Testis (tissue), 3 donors: ENCODE data around the gene UBE2E2. TPM values are rescaled to one million over a fixed set of nuclear protein-coding genes. Genes with fewer than 3 reads are reported as not detected.

Source experiments
- DNase-seq: peaks from one replicate; pipeline ENCODE4 v3.0.0-alpha.2; 2019
- H3K27ac ChIP-seq, 2 donors: fragments of 200-600 bp; sonication (generic); one replicate each; pipeline ENCODE4 v1.5.1; 2019
- H3K27me3 ChIP-seq: fragments of 200-600 bp; sonication (generic); one replicate; pipeline ENCODE4 v1.5.1; 2019
- H3K36me3 ChIP-seq: fragments of 200-600 bp; sonication (generic); one replicate; pipeline ENCODE4 v1.5.1; 2017; ENCODE audit warnings: low read depth; ENCODE audit errors: missing control alignments
- H3K4me1 ChIP-seq: fragments of 200-600 bp; sonication (generic); one replicate; pipeline ENCODE4 v1.5.1; 2019
- H3K4me3 ChIP-seq, 2 donors: fragments of 200-600 bp; sonication (generic); one replicate each; pipeline ENCODE4 v1.5.1; 2017 to 2019
- H3K9me3 ChIP-seq: fragments of 200-600 bp; sonication (generic); one replicate; pipeline ENCODE4 v1.5.1; 2017
- CTCF ChIP-seq, 3 experiments: fragments of 450-650 bp in 2 of 3; fragments of 200-600 bp in 1 of 3; sonication (generic) in 1 of 3; IDR thresholded peaks; one replicate each; pipeline ENCODE4 v1.5.1; 2016 to 2019; ENCODE audit warnings: antibody characterized with exemption in 3 of 3, mild to moderate bottlenecking in 2 of 3, moderate library complexity in 1 of 3
- POLR2A ChIP-seq: fragments of 450-650 bp; IDR thresholded peaks from one replicate; pipeline ENCODE4 v1.6.1; 2017; ENCODE audit warnings: antibody characterized with exemption, mild to moderate bottlenecking, moderate library complexity
- WGBS, 2 donors: methylation state at CpG; one replicate each; pipeline ENCODE4 v1.1.5; 2018; 5-methylcytosine and 5-hydroxymethylcytosine counted together
- intact Hi-C: fragments of 100-400 bp; cut with DNase I; formaldehyde crosslinking; loops from one replicate; pipeline ENCODE4 v1.15.1; 2023; ENCODE audit warnings: low total_unique reads
- polyA plus RNA-seq: library from polyadenylated mRNA; stranded (reverse); fragments of 350-450 nt; fragmentation: Illumina TruSeq; extraction: RNeasy Lipid Tissue Mini Kit (QIAGEN cat#74804); gene quantifications from one replicate; pipeline ENCODE4 v1.2.3, GENCODE V29; 2014; ENCODE audit warnings: low read depth, low replicate concordance; ENCODE audit not compliant: insufficient read depth
- total RNA-seq, 2 donors: library from RNA; depleted of rRNA; stranded (reverse); fragments of >200 nt; gene quantifications; one replicate each; pipeline ENCODE4 v1.2.3, GENCODE V29; 2016

The UBE2E2 gene
- total and polyA plus RNA-seq, 3 donors from 2014 or later, result 45.5 to 94.2 (median 48.7) TPM

GRCh38 chr3:23481616-23482278 is 278.6 kb downstream of the UBE2E2 start:
- intact Hi-C loops, result no loop called here

GRCh38 chr3:23484386-23484785 is 281.3 kb downstream of the UBE2E2 start:
- Histone ChIP-seq H3K4me3 (no peak overlapping the region), H3K27me3 (no peaks in the 10 kb centered on the region), H3K36me3 (no peaks in the 10 kb centered on the region), H3K4me1 (peaks cover 10% of the 10 kb centered on the region), H3K9me3 (no peaks in the 10 kb centered on the region), H3K27ac (no peak overlapping the region)
- intact Hi-C loops, result no loop called here
- TF ChIP-seq CTCF (IDR thresholded peaks at IDR 0.05) (no peak), POLR2A (no peak)
- DNase-seq, result no peak
- WGBS, 2 donors, result 84 to 97% methylated on average over 4 of the region's 4 CpGs

More at GRCh38 chr3:23481616-23482278, 278.6 kb downstream of the UBE2E2 start:
- no peak for TF ChIP-seq POLR2A
- TF ChIP-seq CTCF (IDR thresholded peaks at IDR 0.05), result no peak
- Histone ChIP-seq H3K27ac (no peak overlapping the region), H3K4me1 (no peaks in the 10 kb centered on the region), H3K36me3 (no peaks in the 10 kb centered on the region), H3K4me3 (no peak overlapping the region), H3K9me3 (no peaks in the 10 kb centered on the region), H3K27me3 (no peaks in the 10 kb centered on the region)
- no peak for DNase-seq
- 70 to 72% methylated on average over 3 of the region's 3 CpGs for WGBS, 2 donors

GRCh38 chr3:23485922-23486321 is 282.8 kb downstream of the UBE2E2 start:
- 93 to 95% methylated on average over 4 to 6 of the region's 6 CpGs for WGBS, 2 donors
- intact Hi-C loops, result no loop called here
- no peak for TF ChIP-seq CTCF (IDR thresholded peaks at IDR 0.05)
- no peak for TF ChIP-seq POLR2A
- Histone ChIP-seq H3K9me3 (no peaks in the 10 kb centered on the region), H3K4me1 (peaks cover 10% of the 10 kb centered on the region), H3K4me3 (no peak overlapping the region), H3K27me3 (no peaks in the 10 kb centered on the region), H3K27ac (no peak overlapping the region), H3K36me3 (no peaks in the 10 kb centered on the region)
- DNase-seq, result no peak

- intact Hi-C loops, result no loop called here
- Histone ChIP-seq H3K4me3 (no peak overlapping the region), H3K36me3 (no peaks in the 10 kb centered on the region), H3K27me3 (no peaks in the 10 kb centered on the region), H3K9me3 (no peaks in the 10 kb centered on the region), H3K4me1 (peaks cover 10% of the 10 kb centered on the region), H3K27ac (no peak overlapping the region)
- WGBS, 2 donors, result 96 to 100% methylated on average over 5 to 9 of the region's 9 CpGs
- no peak for DNase-seq
- no peak for TF ChIP-seq CTCF (IDR thresholded peaks at IDR 0.05)
- no peak for TF ChIP-seq POLR2A
Observed at GRCh38 chr3:23487015-23487414, 283.9 kb downstream of the UBE2E2 start.

GRCh38 chr3:23488618-23489017 is 285.5 kb downstream of the UBE2E2 start:
- Histone ChIP-seq H3K4me1 (peaks cover 17% of the 10 kb centered on the region), H3K36me3 (no peaks in the 10 kb centered on the region), H3K27ac (no peak overlapping the region), H3K27me3 (no peaks in the 10 kb centered on the region), H3K9me3 (no peaks in the 10 kb centered on the region), H3K4me3 (no peak overlapping the region)
- intact Hi-C loops, result no loop called here
- no peak for TF ChIP-seq POLR2A
- TF ChIP-seq CTCF (IDR thresholded peaks at IDR 0.05), result no peak
- DNase-seq, result no peak
- WGBS, 2 donors, result 43 to 50% methylated on average over 3 of the region's 3 CpGs
